T-helper 2 cell treated with Interferon-gamma antibody and Interleukin-4, amounts not matched to agents 5 μg/mL and 100 μg/mL, for 36 hours (primary cell): ENCODE results near the gene BDKRB2.

Source experiments
- DNase-seq: peaks from one replicate; pipeline ENCODE4 v3.0.0; 2021; ENCODE audit warnings: low spot score
- H3K27ac Mint-ChIP-seq: one replicate; pipeline ENCODE4 v1.8.0; 2021; ENCODE audit warnings: mild to moderate bottlenecking, mixed read lengths
- H3K27me3 Mint-ChIP-seq: one replicate; pipeline ENCODE4 v1.8.0; 2021; ENCODE audit warnings: low read depth, mixed read lengths
- H3K36me3 Mint-ChIP-seq: one replicate; pipeline ENCODE4 v1.8.0; 2021; ENCODE audit warnings: low read depth, mixed read lengths
- H3K4me1 Mint-ChIP-seq: one replicate; pipeline ENCODE4 v1.8.0; 2021; ENCODE audit warnings: low read depth, mixed read lengths
- H3K4me3 Mint-ChIP-seq: one replicate; pipeline ENCODE4 v1.8.0; 2022; ENCODE audit warnings: mild to moderate bottlenecking, moderate library complexity, mixed read lengths
- H3K9me3 Mint-ChIP-seq: one replicate; pipeline ENCODE4 v1.8.0; 2021; ENCODE audit warnings: mixed read lengths

Gene BDKRB2

GRCh38 chr14:96167224-96168148, 37.2 kb upstream of the BDKRB2 start:
- no peak for DNase-seq
- H3K9me3 Mint-ChIP-seq = no peaks in the 10 kb centered on the region
- H3K36me3 Mint-ChIP-seq = no peaks in the 10 kb centered on the region
- H3K27me3 Mint-ChIP-seq = no peaks in the 10 kb centered on the region
- H3K27ac Mint-ChIP-seq = no peak overlapping the region
- no peak overlapping the region for H3K4me3 Mint-ChIP-seq
- no peaks in the 10 kb centered on the region for H3K4me1 Mint-ChIP-seq

GRCh38 chr14:96168581-96168980, 36.1 kb upstream of the BDKRB2 start:
- Mint-ChIP-seq H3K36me3 (no peaks in the 10 kb centered on the region), H3K4me3 (no peak overlapping the region), H3K27me3 (no peaks in the 10 kb centered on the region), H3K9me3 (no peaks in the 10 kb centered on the region), H3K27ac (no peak overlapping the region), H3K4me1 (no peaks in the 10 kb centered on the region)
- DNase-seq = no peak

DNA sequence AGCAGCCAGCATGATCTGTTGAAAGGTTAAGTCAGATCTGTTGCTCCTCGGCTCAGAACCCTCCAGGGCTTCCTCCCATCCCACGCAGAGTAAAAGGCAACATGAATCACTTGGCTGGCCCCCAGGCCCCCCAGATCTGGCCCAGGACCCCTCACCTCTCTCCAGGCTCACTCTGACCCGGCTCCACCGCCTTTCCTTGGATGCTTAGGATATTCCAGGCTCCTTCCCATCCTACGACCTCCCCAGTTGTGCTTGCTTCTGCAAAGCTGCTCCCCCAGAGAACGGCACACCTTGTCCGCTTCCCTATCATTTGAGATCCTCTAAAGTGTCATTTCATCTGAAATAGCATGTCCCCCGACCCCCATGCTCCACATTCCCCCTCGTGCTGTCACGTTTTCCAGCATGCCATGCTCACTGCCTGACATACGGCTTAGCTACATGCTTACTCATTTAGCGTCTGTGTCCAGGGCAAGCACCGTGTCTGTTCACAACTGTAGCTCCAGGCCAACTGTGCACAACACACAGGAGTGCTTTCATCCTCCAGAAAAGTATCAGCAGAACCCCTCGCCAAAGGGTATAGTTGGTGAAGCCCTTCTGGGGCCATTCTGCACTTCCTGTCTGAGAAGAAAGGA, 33.6 kb upstream of the BDKRB2 start:
- Mint-ChIP-seq H3K27me3 (no peaks in the 10 kb centered on the region), H3K9me3 (no peaks in the 10 kb centered on the region), H3K27ac (no peak overlapping the region), H3K36me3 (no peaks in the 10 kb centered on the region), H3K4me1 (no peaks in the 10 kb centered on the region), H3K4me3 (no peak overlapping the region)
- DNase-seq = no peak

DNA sequence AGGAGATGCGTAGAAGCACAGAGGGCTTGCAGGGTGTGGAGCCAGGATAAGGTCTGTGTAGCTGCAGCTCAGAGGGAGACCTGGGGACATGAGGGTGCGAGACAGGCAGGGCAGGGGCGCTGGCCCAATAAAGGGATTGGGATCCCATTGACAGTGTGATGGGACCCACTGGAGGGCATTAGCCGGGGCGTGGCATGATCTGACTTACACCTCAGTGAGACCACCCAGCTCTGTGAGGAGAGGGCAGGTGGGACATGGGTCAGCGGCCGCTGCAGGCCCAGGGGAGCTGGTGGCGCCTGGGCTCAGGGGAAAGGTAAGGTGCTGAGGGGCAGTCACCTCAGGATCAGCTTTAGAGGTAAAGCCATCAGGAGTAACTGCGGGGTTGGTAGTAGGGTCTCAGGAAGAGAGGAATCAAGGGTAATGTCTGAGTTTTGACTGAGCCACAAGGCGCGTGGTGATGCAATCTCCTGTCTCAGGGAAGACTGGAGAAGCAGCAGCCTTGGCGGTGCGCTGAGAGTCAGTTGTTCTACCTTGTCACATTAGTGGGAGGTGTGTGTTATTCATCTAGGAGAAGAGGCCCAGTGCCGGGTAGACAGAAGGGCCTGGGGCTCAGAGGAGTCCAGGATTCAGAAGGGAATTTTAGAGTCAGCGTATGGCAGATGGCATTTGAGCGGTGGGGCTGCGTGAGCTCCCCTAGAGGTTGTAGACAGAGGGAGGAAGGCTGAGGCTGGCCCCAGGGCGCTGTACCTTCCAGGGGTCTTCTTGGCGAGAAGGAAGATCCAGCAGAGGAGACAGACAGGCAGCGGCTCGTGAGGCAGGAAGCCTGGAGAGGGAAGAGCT, 30.8 kb upstream of the BDKRB2 start:
- no peaks in the 10 kb centered on the region for H3K36me3 Mint-ChIP-seq
- no peak overlapping the region for H3K27ac Mint-ChIP-seq
- H3K4me3 Mint-ChIP-seq = no peak overlapping the region
- H3K27me3 Mint-ChIP-seq = no peaks in the 10 kb centered on the region
- no peaks in the 10 kb centered on the region for H3K4me1 Mint-ChIP-seq
- no peaks in the 10 kb centered on the region for H3K9me3 Mint-ChIP-seq
- no peak for DNase-seq

DNA sequence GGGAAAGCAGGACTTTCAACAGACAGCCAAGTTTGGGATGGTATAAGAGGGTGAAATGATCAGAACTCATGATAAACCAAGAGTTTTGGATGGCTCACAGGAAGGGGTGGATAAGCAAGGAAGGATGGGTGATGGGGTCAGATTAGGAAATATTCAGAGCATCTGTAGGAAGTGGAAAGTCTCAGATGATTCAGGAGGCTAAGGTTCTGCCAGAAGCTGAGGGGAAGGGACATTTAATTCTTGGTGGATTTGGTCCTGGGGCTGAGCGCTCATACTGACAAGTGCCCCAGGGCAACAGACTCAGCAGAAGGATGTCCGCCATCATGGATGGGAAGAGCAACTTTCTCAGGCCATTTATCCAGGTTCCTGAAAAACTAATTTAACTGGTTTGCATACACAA, 28.4 kb upstream of the BDKRB2 start:
- Mint-ChIP-seq H3K9me3 (no peaks in the 10 kb centered on the region), H3K27ac (no peak overlapping the region), H3K4me3 (no peak overlapping the region), H3K4me1 (no peaks in the 10 kb centered on the region), H3K27me3 (no peaks in the 10 kb centered on the region), H3K36me3 (no peaks in the 10 kb centered on the region)
- no peak for DNase-seq

DNA sequence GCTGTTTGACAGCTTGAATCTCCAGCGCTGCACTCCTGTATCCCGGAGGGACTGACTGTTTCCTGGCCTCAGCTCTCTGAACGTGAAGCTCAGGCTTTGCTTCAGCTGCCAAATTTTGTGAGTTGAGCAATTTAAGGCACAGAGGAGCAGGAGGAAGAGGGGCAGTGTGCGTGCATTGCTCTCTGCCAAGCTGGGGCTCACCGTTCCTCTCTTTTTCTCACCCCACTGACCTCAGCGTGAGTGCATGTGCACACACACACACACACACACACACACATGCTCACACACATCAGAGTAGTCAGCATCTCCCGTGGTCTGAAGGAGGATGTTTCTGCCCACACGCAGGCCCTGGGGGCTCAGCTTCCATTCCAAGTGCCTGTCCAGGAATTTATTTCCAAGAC, 27.8 kb upstream of the BDKRB2 start:
- Mint-ChIP-seq H3K27ac (no peak overlapping the region), H3K9me3 (no peaks in the 10 kb centered on the region), H3K4me3 (no peak overlapping the region), H3K27me3 (no peaks in the 10 kb centered on the region), H3K4me1 (no peaks in the 10 kb centered on the region), H3K36me3 (no peaks in the 10 kb centered on the region)
- DNase-seq = no peak

DNA sequence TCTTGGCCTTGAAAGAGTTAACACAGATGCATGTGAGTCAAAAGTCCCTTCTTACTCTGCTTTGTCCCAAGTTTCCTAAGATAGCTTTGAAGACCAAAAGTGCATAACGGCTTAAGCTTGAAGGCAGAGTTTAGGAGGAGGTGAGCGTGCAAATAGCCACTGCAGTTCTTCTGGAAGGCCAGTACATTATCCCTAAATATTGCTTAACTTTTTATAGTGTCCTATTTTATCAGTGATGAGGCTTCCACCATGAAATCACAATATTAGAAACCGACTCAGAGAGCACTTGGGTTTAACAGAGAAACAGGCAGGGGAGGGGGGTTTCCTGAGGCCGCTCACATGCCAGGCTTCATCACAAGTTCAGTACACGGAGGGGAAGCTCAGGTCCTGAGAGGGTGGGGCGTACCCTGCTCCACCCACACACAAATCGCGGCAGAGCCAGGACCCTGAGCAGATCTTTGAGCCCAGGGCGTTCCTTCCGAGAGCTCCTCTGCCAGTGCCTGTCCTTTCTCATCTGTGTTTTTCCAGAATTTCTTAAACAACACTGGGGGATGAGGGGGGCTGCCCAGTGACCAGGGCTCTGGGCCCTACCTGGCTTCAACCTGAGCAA, 26.8 kb upstream of the BDKRB2 start:
- Mint-ChIP-seq H3K27me3 (no peaks in the 10 kb centered on the region), H3K9me3 (no peaks in the 10 kb centered on the region), H3K4me3 (no peak overlapping the region), H3K27ac (no peak overlapping the region), H3K4me1 (no peaks in the 10 kb centered on the region), H3K36me3 (no peaks in the 10 kb centered on the region)
- DNase-seq = no peak

DNA sequence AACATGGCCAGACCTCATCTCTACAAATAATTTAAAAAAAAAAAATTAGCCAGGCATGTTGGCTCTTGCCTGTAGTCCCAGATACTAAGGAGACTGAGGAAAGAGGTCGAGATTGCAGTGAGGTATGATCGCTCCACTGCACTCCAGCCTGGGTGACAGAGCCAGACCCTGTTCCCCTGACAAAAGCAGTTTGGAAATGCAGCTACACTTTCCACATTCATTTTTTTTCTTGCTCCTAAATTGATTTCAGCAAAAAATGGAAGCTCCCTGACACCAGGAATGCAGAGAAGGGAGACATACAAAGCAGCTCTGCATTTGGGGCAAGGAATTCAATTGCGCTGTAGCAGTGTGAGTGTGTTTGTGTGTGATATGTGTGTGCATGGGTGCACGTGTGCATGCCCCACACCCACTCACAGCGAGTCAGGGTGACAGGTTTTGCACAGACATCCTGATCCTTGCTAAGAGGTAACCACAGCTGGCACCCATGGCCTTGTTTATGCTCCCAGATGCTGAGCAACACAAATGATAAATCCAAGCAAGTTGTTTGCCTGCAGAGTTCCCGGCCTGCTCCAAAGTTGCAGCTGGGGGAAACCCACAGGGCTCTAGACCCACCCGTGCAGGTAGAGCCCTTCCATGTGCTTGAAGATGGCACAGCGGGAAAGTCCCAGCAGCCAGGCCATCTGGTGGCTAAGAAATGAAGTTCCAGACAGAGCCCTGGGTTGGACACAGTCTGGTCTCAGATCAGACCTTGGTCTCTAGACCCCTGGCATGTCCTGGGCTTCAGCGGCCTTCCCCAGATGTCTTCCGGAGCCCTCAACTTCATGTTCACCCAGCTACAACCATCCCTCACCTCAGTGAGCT, 25.9 kb upstream of the BDKRB2 start:
- H3K9me3 Mint-ChIP-seq = no peaks in the 10 kb centered on the region
- no peak overlapping the region for H3K27ac Mint-ChIP-seq
- DNase-seq = no peak
- no peak overlapping the region for H3K4me3 Mint-ChIP-seq
- H3K27me3 Mint-ChIP-seq = no peaks in the 10 kb centered on the region
- H3K4me1 Mint-ChIP-seq = no peaks in the 10 kb centered on the region
- H3K36me3 Mint-ChIP-seq = no peaks in the 10 kb centered on the region

GRCh38 chr14:96180043-96180874, 24.4 kb upstream of the BDKRB2 start:
- no peak overlapping the region for H3K27ac Mint-ChIP-seq
- no peak for DNase-seq
- H3K27me3 Mint-ChIP-seq = no peaks in the 10 kb centered on the region
- H3K4me3 Mint-ChIP-seq = no peak overlapping the region
- H3K9me3 Mint-ChIP-seq = no peaks in the 10 kb centered on the region
- no peaks in the 10 kb centered on the region for H3K4me1 Mint-ChIP-seq
- H3K36me3 Mint-ChIP-seq = no peaks in the 10 kb centered on the region

- Mint-ChIP-seq H3K4me1 (no peaks in the 10 kb centered on the region), H3K27me3 (no peaks in the 10 kb centered on the region), H3K27ac (no peak overlapping the region), H3K9me3 (no peaks in the 10 kb centered on the region), H3K4me3 (no peak overlapping the region), H3K36me3 (no peaks in the 10 kb centered on the region)
- no peak for DNase-seq
These were observed 23.2 kb upstream of the BDKRB2 start for GRCh38 chr14:96181186-96182056.

DNA sequence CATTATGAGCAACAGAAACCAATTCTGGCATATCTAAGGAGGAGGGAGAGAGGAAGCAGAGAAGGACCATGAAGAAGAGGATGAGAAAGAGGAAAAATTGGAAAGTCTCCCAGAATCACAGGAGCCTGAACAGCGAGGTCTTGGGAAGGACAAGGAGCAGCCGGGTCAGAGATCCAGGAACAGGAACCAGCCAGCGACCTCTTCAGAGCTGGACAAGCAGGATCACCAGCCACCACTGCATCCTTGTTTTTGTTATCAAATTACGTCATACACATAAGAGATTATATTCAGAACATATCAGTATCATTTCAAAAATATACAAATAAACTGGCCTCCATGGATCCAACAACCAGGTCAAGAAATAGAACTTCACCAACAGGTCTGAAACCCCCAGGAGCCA, 22.1 kb upstream of the BDKRB2 start:
- no peak overlapping the region for H3K4me3 Mint-ChIP-seq
- H3K36me3 Mint-ChIP-seq = no peaks in the 10 kb centered on the region
- H3K4me1 Mint-ChIP-seq = no peaks in the 10 kb centered on the region
- H3K27me3 Mint-ChIP-seq = no peaks in the 10 kb centered on the region
- H3K27ac Mint-ChIP-seq = no peak overlapping the region
- no peak for DNase-seq
- H3K9me3 Mint-ChIP-seq = no peaks in the 10 kb centered on the region

DNA sequence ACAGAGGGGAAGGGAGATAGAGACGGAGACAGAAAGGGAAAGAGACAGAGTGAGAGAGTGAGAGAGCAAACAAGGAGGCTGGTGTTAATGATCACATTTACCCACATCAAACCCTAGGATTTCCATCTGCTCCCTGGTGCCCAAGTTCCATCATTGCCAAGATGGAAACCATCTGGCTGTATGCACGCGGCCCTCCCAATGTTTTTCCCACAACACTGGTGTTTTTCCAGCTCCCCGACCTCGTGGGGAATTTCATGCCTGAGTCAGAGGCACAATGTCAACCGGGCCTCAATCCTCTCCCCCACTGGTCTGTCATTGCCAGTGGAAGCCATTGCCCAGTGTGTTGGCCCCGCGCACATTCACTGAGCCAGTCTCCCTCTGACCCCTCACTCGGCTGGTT, 19.9 kb upstream of the BDKRB2 start:
- peaks cover 3% of the 10 kb centered on the region for H3K27me3 Mint-ChIP-seq
- H3K9me3 Mint-ChIP-seq = no peaks in the 10 kb centered on the region
- DNase-seq = no peak

More for the DNA sequence above, 19.9 kb upstream of the BDKRB2 start:
- Mint-ChIP-seq H3K4me1 (no peaks in the 10 kb centered on the region), H3K27ac (no peak overlapping the region), H3K36me3 (no peaks in the 10 kb centered on the region), H3K4me3 (no peak overlapping the region)
